ENCODE results near the gene CELF2.

DNA sequence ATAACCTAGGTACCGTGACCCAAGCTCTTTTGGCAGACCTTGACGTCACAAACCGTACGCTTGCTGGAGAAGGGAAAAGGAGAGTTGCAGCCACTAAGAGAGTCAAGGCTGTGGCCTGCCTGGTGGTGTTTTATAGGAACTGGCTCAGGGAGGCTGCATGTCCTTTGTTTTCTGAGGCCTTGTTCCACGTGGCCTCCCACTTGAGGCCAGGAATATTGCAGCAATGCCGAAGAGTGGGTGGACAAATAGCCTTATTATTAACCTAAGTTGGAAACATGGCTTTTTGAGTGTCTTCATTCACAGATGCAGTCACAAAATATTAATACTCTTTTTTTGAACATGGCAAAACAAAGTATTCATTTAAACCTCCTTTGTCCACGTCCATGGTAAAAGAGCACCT is 178.0 kb downstream of the CELF2 start:
- TF ChIP-seq, protein P1, sequence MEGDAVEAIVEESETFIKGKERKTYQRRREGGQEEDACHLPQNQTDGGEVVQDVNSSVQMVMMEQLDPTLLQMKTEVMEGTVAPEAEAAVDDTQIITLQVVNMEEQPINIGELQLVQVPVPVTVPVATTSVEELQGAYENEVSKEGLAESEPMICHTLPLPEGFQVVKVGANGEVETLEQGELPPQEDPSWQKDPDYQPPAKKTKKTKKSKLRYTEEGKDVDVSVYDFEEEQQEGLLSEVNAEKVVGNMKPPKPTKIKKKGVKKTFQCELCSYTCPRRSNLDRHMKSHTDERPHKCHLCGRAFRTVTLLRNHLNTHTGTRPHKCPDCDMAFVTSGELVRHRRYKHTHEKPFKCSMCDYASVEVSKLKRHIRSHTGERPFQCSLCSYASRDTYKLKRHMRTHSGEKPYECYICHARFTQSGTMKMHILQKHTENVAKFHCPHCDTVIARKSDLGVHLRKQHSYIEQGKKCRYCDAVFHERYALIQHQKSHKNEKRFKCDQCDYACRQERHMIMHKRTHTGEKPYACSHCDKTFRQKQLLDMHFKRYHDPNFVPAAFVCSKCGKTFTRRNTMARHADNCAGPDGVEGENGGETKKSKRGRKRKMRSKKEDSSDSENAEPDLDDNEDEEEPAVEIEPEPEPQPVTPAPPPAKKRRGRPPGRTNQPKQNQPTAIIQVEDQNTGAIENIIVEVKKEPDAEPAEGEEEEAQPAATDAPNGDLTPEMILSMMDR (IDR thresholded peaks at IDR 0.05; ENCODE audit: insufficient read depth, low read length, poor library complexity, severe bottlenecking): no peak
- TF ChIP-seq EZH2phosphoT487 (conservative IDR thresholded peaks at IDR 0.05; ENCODE audit: low read length): no peak

Measured in SU-DHL-6 (cell line).